ENCODE measurements around the gene ZNF506. TPM values are rescaled to one million over a fixed set of nuclear protein-coding genes. Genes with fewer than 3 reads are reported as not detected.

ZNF506 gene
- total RNA-seq, 1 experiment from 2014 or later = 3.0 TPM

- Histone ChIP-seq H3K9me3 (ENCODE audit: control insufficient read depth, low read depth, low read length) (no peaks in the 10 kb centered on the region), H3K18ac (ENCODE audit: insufficient read length, low read depth, low read length) (no peak overlapping the region), H2BK5ac (ENCODE audit: insufficient read length, low read length) (no peak overlapping the region), H3K14ac (ENCODE audit: insufficient read depth, low read length) (no peak overlapping the region), H3K4me1 (ENCODE audit: insufficient read depth, low read length) (no peaks in the 10 kb centered on the region), H2BK120ac (ENCODE audit: low read depth, low read length, poor library complexity, severe bottlenecking) (no peak overlapping the region), H2AK5ac (ENCODE audit: insufficient read length, low read length) (no peak overlapping the region), H2BK20ac (ENCODE audit: low read depth, low read length, poor library complexity, severe bottlenecking) (no peak overlapping the region), H2BK15ac (ENCODE audit: low read depth, low read length) (no peak overlapping the region), H4K20me1 (ENCODE audit: control insufficient read depth, insufficient read depth, insufficient read length) (no peaks in the 10 kb centered on the region), H4K5ac (ENCODE audit: insufficient read length, low read depth, low read length) (no peak overlapping the region), H3K56ac (ENCODE audit: insufficient read length, low read depth, low read length) (no peak overlapping the region), H4K8ac (replicated peaks; ENCODE audit: insufficient read length, low read depth, low read length) (no peak overlapping the region), H3K79me2 (ENCODE audit: insufficient read depth, low read length) (no peaks in the 10 kb centered on the region), H2AFZ (ENCODE audit: low read length) (no peak overlapping the region), H3K4me2 (ENCODE audit: insufficient read depth, insufficient read length, low read length) (no peak overlapping the region), H3K27me3 (ENCODE audit: insufficient read depth, low read length) (no peaks in the 10 kb centered on the region), H3K23ac (ENCODE audit: insufficient read length, low read depth, low read length) (no peak overlapping the region), H4K91ac (ENCODE audit: insufficient read length, low read depth, low read length) (no peak overlapping the region), H3K4ac (ENCODE audit: low read depth, low read length) (no peak overlapping the region), H2BK12ac (ENCODE audit: insufficient read length, low read depth, low read length) (no peak overlapping the region), H3K23me2 (ENCODE audit: insufficient read length, low read depth, low read length, poor library complexity, severe bottlenecking) (no peaks in the 10 kb centered on the region), H3T11ph (ENCODE audit: low read length) (no peak overlapping the region), H3K79me1 (ENCODE audit: insufficient read depth, low read depth, low read length, poor library complexity, severe bottlenecking) (no peaks in the 10 kb centered on the region), H3K9ac (ENCODE audit: extremely low read depth, insufficient read length, low read length) (no peak overlapping the region), H3K27ac (ENCODE audit: insufficient read length, low read depth, low read length) (no peak overlapping the region)
- peaks cover 22 to 65% of the 10 kb centered on the region in 2 experiments for H3K9me3 Mint-ChIP-seq
- no peak for TF ChIP-seq CTCF (conservative IDR thresholded peaks at IDR 0.05)
- peaks cover 9 to 13% (median 12%) of the 10 kb centered on the region in 3 experiments; a peak in 6 of 7 replicates for H3K36me3 Mint-ChIP-seq (ENCODE audit: insufficient read depth in 1 of 3, low read depth in 3 of 3)
- no peaks in the 10 kb centered on the region for H3K27me3 Mint-ChIP-seq (ENCODE audit: low read depth)
- H3K4me1 Mint-ChIP-seq = no peaks in the 10 kb centered on the region
- DNase-seq = no peak
- H3K4me3 Mint-ChIP-seq = no peak overlapping the region
- no peak overlapping the region for H3K27ac Mint-ChIP-seq
- no CpG with 5 or more reads among the region's 12 CpGs for WGBS (ENCODE audit: extremely low coverage, insufficient read length, low lambda C conversion rate)
Observed at GRCh38 chr19:19847781-19848180, 26.2 kb upstream of the ZNF506 start.
